Stomach (tissue), 9 donors: ENCODE data around the gene CCDC14. TPM values are rescaled to one million over a fixed set of nuclear protein-coding genes. Genes with fewer than 3 reads are reported as not detected.

Source experiments
- DNase-seq, 2 donors: peaks; one replicate each; pipeline versions ENCODE4 v3.0.0 to v3.0.0-alpha.2; 2013 to 2019
- H3K27ac ChIP-seq, 5 donors: fragments of 200-600 bp in 4 of 5; sonication (generic) in 4 of 5; one replicate each; pipeline ENCODE4 v1.5.1; 2013 to 2019; ENCODE audit warnings: mild to moderate bottlenecking in 1 of 5, moderate library complexity in 1 of 5
- H3K27me3 ChIP-seq, 3 donors: fragments of 200-600 bp; sonication (generic); one replicate each; pipeline ENCODE4 v1.5.1; 2017 to 2019; ENCODE audit warnings: mixed run types in 1 of 3
- H3K36me3 ChIP-seq, 4 donors: fragments of 200-600 bp; sonication (generic); 1 replicate in 3 of 4; 2 replicates in 1 of 4; pipeline ENCODE4 v1.5.1; 2016 to 2019
- H3K4me1 ChIP-seq, 4 donors: fragments of 200-600 bp; sonication (generic); one replicate each; pipeline ENCODE4 v1.5.1; 2016 to 2019
- H3K4me3 ChIP-seq, 4 donors: fragments of 200-600 bp; sonication (generic) in 3 of 4; one replicate each; pipeline ENCODE4 v1.5.1; 2016 to 2019; ENCODE audit warnings: mild to moderate bottlenecking in 1 of 4
- H3K9me3 ChIP-seq, 4 donors: fragments of 200-600 bp; sonication (generic); one replicate each; pipeline ENCODE4 v1.5.1; 2016 to 2019
- EP300 ChIP-seq: sonication (generic); formaldehyde crosslinking; IDR thresholded peaks from one replicate; pipeline ENCODE4 v1.6.1; 2017; ENCODE audit warnings: antibody characterized with exemption
- POLR2A ChIP-seq, 4 donors: fragments of 450-650 bp; IDR thresholded peaks; one replicate each; pipeline ENCODE4 v1.6.1; 2016; ENCODE audit warnings: antibody characterized with exemption in 4 of 4, control low read depth in 2 of 4, mild to moderate bottlenecking in 1 of 4, moderate library complexity in 1 of 4
- POLR2AphosphoS5 ChIP-seq, 3 donors: sonication (generic); formaldehyde crosslinking; IDR thresholded peaks; one replicate each; pipeline ENCODE4 v1.6.1; 2016; ENCODE audit warnings: antibody characterized with exemption in 3 of 3
- WGBS, 5 donors: extraction: QIAGEN DNeasy Blood & Tissue Kit in 3 of 5; methylation state at CpG; one replicate each; pipeline versions ENCODE4 v1.1.5 to v1.1.7; 2013 to 2018; 5-methylcytosine and 5-hydroxymethylcytosine counted together
- intact Hi-C: fragments of 100-400 bp; cut with DNase I; formaldehyde crosslinking; loops from one replicate; pipeline ENCODE4 v1.15.1; 2023; ENCODE audit warnings: low total_unique reads
- polyA plus RNA-seq, 3 donors: library from polyadenylated mRNA; stranded (reverse); fragments of 200-250 nt; gene quantifications; one replicate each; pipeline ENCODE4 v1.2.3, GENCODE V29; 2013
- total RNA-seq, 5 donors: library from RNA; depleted of rRNA; stranded (reverse); fragments of >200 nt; gene quantifications; one replicate each; pipeline versions ENCODE4 v1.1.0 to v1.2.3, GENCODE V29; 2014 to 2016
- TF ChIP-seq, protein P1 (sequence below), 7 experiments: fragments of 450-650 bp in 4 of 7; fragments of 200-600 bp in 3 of 7; sonication (generic) in 3 of 7; IDR thresholded peaks; one replicate each; pipeline ENCODE4 v1.5.1; 2016 to 2019; ENCODE audit warnings: antibody characterized with exemption in 7 of 7, control low read depth in 2 of 7, mild to moderate bottlenecking in 1 of 7
- donor health status: healthy with polysubstance abuse.
- donor health status: Bipolar disorder and iron deficiency.
- donor health status: healthy.

CCDC14 gene
- total and polyA plus RNA-seq, 8 donors, result 3.9 to 127 (median 61.1) TPM

- no peaks in the 10 kb centered on the region for H3K4me1 ChIP-seq
- DNase-seq, result no peak
- H3K27ac ChIP-seq, result no peak overlapping the region
- H3K27me3 ChIP-seq, result no peaks in the 10 kb centered on the region
- 44 to 71% (median 56%) methylated on average over 1 of the region's 1 CpG for WGBS, 5 donors
- H3K9me3 ChIP-seq, result no peaks in the 10 kb centered on the region
- no peak overlapping the region for H3K4me3 ChIP-seq
- no peaks in the 10 kb centered on the region for H3K36me3 ChIP-seq
- no peak for TF ChIP-seq EP300
- no peak for TF ChIP-seq POLR2AphosphoS5 (IDR thresholded peaks at IDR 0.05)
- TF ChIP-seq, protein P1, sequence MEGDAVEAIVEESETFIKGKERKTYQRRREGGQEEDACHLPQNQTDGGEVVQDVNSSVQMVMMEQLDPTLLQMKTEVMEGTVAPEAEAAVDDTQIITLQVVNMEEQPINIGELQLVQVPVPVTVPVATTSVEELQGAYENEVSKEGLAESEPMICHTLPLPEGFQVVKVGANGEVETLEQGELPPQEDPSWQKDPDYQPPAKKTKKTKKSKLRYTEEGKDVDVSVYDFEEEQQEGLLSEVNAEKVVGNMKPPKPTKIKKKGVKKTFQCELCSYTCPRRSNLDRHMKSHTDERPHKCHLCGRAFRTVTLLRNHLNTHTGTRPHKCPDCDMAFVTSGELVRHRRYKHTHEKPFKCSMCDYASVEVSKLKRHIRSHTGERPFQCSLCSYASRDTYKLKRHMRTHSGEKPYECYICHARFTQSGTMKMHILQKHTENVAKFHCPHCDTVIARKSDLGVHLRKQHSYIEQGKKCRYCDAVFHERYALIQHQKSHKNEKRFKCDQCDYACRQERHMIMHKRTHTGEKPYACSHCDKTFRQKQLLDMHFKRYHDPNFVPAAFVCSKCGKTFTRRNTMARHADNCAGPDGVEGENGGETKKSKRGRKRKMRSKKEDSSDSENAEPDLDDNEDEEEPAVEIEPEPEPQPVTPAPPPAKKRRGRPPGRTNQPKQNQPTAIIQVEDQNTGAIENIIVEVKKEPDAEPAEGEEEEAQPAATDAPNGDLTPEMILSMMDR (IDR thresholded peaks at IDR 0.05), result no peak
- no peak for TF ChIP-seq POLR2A (IDR thresholded peaks at IDR 0.05)
- intact Hi-C loops, result no loop called here
Measured at GRCh38 chr3:123872621-123873020, 88.4 kb downstream of the CCDC14 start.

DNA sequence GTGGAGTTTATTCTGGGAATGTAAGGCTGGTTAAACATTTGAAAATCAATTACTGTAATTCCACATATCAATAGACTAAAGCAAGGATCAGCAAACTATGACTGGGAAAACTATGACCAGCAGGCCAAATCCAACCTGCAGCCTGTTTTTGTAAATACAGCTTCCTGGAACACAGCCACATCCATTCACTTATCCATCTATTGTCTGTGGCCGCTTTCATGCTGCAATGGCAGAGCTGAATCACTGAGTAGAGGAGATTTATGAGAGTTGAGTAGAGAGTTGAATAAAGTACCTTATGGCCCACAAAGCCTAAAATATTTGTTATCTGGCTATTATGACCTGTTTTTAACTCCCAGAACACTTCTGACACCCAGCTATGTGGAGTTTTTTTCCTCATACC, 89.1 kb downstream of the CCDC14 start:
- no peak overlapping the region for H3K4me3 ChIP-seq
- no peak overlapping the region for H3K27ac ChIP-seq
- no peak for TF ChIP-seq POLR2AphosphoS5 (IDR thresholded peaks at IDR 0.05)
- TF ChIP-seq POLR2A (IDR thresholded peaks at IDR 0.05), result no peak
- TF ChIP-seq, protein P1 (IDR thresholded peaks at IDR 0.05), result no peak
- no peak for TF ChIP-seq EP300
- H3K36me3 ChIP-seq, result no peaks in the 10 kb centered on the region
- no peaks in the 10 kb centered on the region for H3K9me3 ChIP-seq
- intact Hi-C loops, result no loop called here
- DNase-seq, result peak in 1 of 2 donors; percentile 17
- no peaks in the 10 kb centered on the region for H3K4me1 ChIP-seq
- 40 to 67% (median 44%) methylated on average over 1 of the region's 1 CpG for WGBS, 5 donors
- no peaks in the 10 kb centered on the region for H3K27me3 ChIP-seq

GRCh38 chr3:123870033-123870432, 91.0 kb downstream of the CCDC14 start:
- DNase-seq, result no peak
- intact Hi-C loops, result no loop called here
- Histone ChIP-seq H3K27me3 (no peaks in the 10 kb centered on the region), H3K27ac (no peak overlapping the region), H3K4me3 (no peak overlapping the region), H3K36me3 (no peaks in the 10 kb centered on the region), H3K9me3 (peaks cover 0 to 5% (median 0%) of the 10 kb centered on the region in 4 donors), H3K4me1 (no peaks in the 10 kb centered on the region)
- 58 to 91% (median 80%) methylated on average over 1 of the region's 1 CpG for WGBS, 5 donors
- TF ChIP-seq EP300 (no peak), POLR2AphosphoS5 (IDR thresholded peaks at IDR 0.05) (no peak), POLR2A (IDR thresholded peaks at IDR 0.05) (no peak)
- TF ChIP-seq, protein P1 (IDR thresholded peaks at IDR 0.05), result no peak

- intact Hi-C loops, result no loop called here
- H3K27me3 ChIP-seq, result no peaks in the 10 kb centered on the region
- no peaks in the 10 kb centered on the region for H3K4me1 ChIP-seq
- H3K27ac ChIP-seq, result no peak overlapping the region
- no peaks in the 10 kb centered on the region for H3K36me3 ChIP-seq
- 67 to 95% (median 87%) methylated on average over 1 of the region's 1 CpG for WGBS, 5 donors
- no peak for DNase-seq
- H3K4me3 ChIP-seq, result no peak overlapping the region
- TF ChIP-seq POLR2AphosphoS5 (IDR thresholded peaks at IDR 0.05) (no peak), POLR2A (IDR thresholded peaks at IDR 0.05) (no peak), EP300 (no peak)
- TF ChIP-seq, protein P1 (IDR thresholded peaks at IDR 0.05), result no peak
- peaks cover 0 to 5% (median 0%) of the 10 kb centered on the region in 4 donors for H3K9me3 ChIP-seq
Measured at GRCh38 chr3:123869165-123869564, 91.9 kb downstream of the CCDC14 start.
